GM19099 (cell line): ENCODE measurements around the gene MED13.

Experiments
- POLR2A ChIP-seq: IDR thresholded peaks from 3 replicates; pipeline ENCODE4 v1.6.1; 2011; ENCODE audit warnings: low read depth; ENCODE audit not compliant: insufficient read length; ENCODE audit errors: extremely low read depth

The MED13 gene

GRCh38 chr17:62043140-62043539, 21.9 kb downstream of the MED13 start:
- TF ChIP-seq POLR2A: no peak

- TF ChIP-seq POLR2A: no peak
Measured at GRCh38 chr17:62038248-62038647, 26.8 kb downstream of the MED13 start.

GRCh38 chr17:62033317-62033716, 31.8 kb downstream of the MED13 start:
- no peak for TF ChIP-seq POLR2A

- TF ChIP-seq POLR2A: no peak
Measured at GRCh38 chr17:62032480-62032879, 32.6 kb downstream of the MED13 start.

- no peak for TF ChIP-seq POLR2A
Measured at GRCh38 chr17:62030264-62030663, 34.8 kb downstream of the MED13 start.

- no peak for TF ChIP-seq POLR2A
Measured at GRCh38 chr17:62024866-62025265, 40.2 kb downstream of the MED13 start.

GRCh38 chr17:62017912-62018311, 47.2 kb downstream of the MED13 start:
- TF ChIP-seq POLR2A: no peak

GRCh38 chr17:62017496-62017895, 47.6 kb downstream of the MED13 start:
- no peak for TF ChIP-seq POLR2A

GRCh38 chr17:62014526-62014925, 50.6 kb downstream of the MED13 start:
- no peak for TF ChIP-seq POLR2A

GRCh38 chr17:62009220-62009619, 55.9 kb downstream of the MED13 start:
- no peak for TF ChIP-seq POLR2A

- no peak for TF ChIP-seq POLR2A
Measured at GRCh38 chr17:62008294-62008693, 56.8 kb downstream of the MED13 start.

GRCh38 chr17:62004388-62004787, 60.7 kb downstream of the MED13 start:
- no peak for TF ChIP-seq POLR2A

GRCh38 chr17:62001105-62001504, 64.0 kb downstream of the MED13 start:
- no peak for TF ChIP-seq POLR2A

- TF ChIP-seq POLR2A: no peak
Measured at GRCh38 chr17:62000186-62000585, 64.9 kb downstream of the MED13 start.

- no peak for TF ChIP-seq POLR2A
Measured at GRCh38 chr17:61997664-61998063, 67.4 kb downstream of the MED13 start.

GRCh38 chr17:61996916-61997605, 68.0 kb downstream of the MED13 start:
- TF ChIP-seq POLR2A: no peak

- no peak for TF ChIP-seq POLR2A
Measured at GRCh38 chr17:61989509-61989908, 75.6 kb downstream of the MED13 start.

GRCh38 chr17:61986898-61987297, 78.2 kb downstream of the MED13 start:
- TF ChIP-seq POLR2A: no peak

- no peak for TF ChIP-seq POLR2A
Measured at GRCh38 chr17:61984821-61985220, 80.3 kb downstream of the MED13 start.
